Ovary (tissue), 9 donors: ENCODE measurements around the gene ABCA13. TPM values are rescaled to one million over a fixed set of nuclear protein-coding genes. Genes with fewer than 3 reads are reported as not detected.

Experiments used
- DNase-seq, 5 donors: peaks; one replicate each; pipeline ENCODE4 v3.0.0-alpha.2; 2019 to 2020
- H3K27ac ChIP-seq, 2 donors: fragments of 200-600 bp; one replicate each; pipeline versions ENCODE4 v1.5.1 to v1.8.0; 2019 to 2022
- H3K27me3 ChIP-seq: fragments of 200-600 bp; one replicate; pipeline ENCODE4 v1.8.0; 2022
- H3K36me3 ChIP-seq: fragments of 200-600 bp; sonication (generic); one replicate; pipeline ENCODE4 v1.5.1; 2019
- H3K4me1 ChIP-seq: one replicate; pipeline ENCODE4 v1.8.1; 2013; ENCODE audit warnings: mild to moderate bottlenecking, moderate library complexity; ENCODE audit not compliant: insufficient read depth
- H3K4me3 ChIP-seq: fragments of 200-600 bp; sonication (generic); one replicate; pipeline ENCODE4 v1.5.1; 2017
- H3K9me3 ChIP-seq, 2 donors: fragments of 200-600 bp in 1 of 2; sonication (generic) in 1 of 2; one replicate each; pipeline versions ENCODE4 v1.5.1 to v1.8.1; 2013 to 2019; ENCODE audit warnings: mild to moderate bottlenecking in 1 of 2, moderate library complexity in 1 of 2
- EP300 ChIP-seq: sonication (generic); formaldehyde crosslinking; IDR thresholded peaks from one replicate; pipeline ENCODE4 v1.6.1; 2017; ENCODE audit warnings: antibody characterized with exemption
- POLR2A ChIP-seq: fragments of 450-650 bp; IDR thresholded peaks from one replicate; pipeline ENCODE4 v1.6.1; 2017; ENCODE audit warnings: antibody characterized with exemption, mild to moderate bottlenecking, moderate library complexity
- WGBS, 3 donors: extraction: QIAGEN DNeasy Blood & Tissue Kit in 1 of 3; methylation state at CpG; one replicate each; pipeline versions ENCODE4 v1.1.5 to v1.1.7; 2013 to 2017; 5-methylcytosine and 5-hydroxymethylcytosine counted together
- intact Hi-C, 4 donors: fragments of 100-400 bp; cut with DNase I; formaldehyde crosslinking; loops; one replicate each; pipeline versions ENCODE4 v1.11.0 to v1.15.1; 2022 to 2023
- polyA plus RNA-seq, 2 donors: library from polyadenylated mRNA; stranded (reverse); fragments of 200-250 nt in 1 of 2; fragments of 350-450 nt in 1 of 2; fragmentation: Illumina TruSeq in 1 of 2; extraction: RNeasy Lipid Tissue Mini Kit (QIAGEN cat#74804) in 1 of 2; gene quantifications; one replicate each; pipeline ENCODE4 v1.2.3, GENCODE V29; 2013 to 2014
- total RNA-seq, 7 donors: library from RNA; depleted of rRNA in 2 of 7; stranded (reverse); fragments of >200 nt in 2 of 7; fragmentation: NEBNext Ultra II Directional in 3 of 7; extraction: Animal tissue kit (Norgen Biotek cat#: 25700) in 3 of 7; gene quantifications; one replicate each; pipeline versions ENCODE4 v1.1.0 to v1.2.4, GENCODE V29; 2016 to 2023
- TF ChIP-seq, protein P1 (sequence below), 3 donors: fragments of 450-650 bp in 2 of 3; fragments of 200-600 bp in 1 of 3; IDR thresholded peaks; one replicate each; pipeline versions ENCODE4 v1.5.1 to v1.8.0; 2016 to 2022; ENCODE audit warnings: antibody characterized with exemption in 3 of 3, mild to moderate bottlenecking in 1 of 3
- donor health status: DM: no; HTN: no; CAD: no; lungs with moderate emphysema.
- donor health status: DM: no; HTN: no; CAD: no.
- donor health status: Bipolar disorder and iron deficiency.
- donor health status: DM: yes; HTN: yes; CAD: no.
- donor health status: DM: no; HTN: no; CAD: no.
- donor health status: DM: yes; HTN: yes; CAD: no.

ABCA13 gene
- total and polyA plus RNA-seq, 9 donors: 0.02 to 4.1 (median 0.20) TPM

- H3K4me3 ChIP-seq: no peak overlapping the region
- DNase-seq: no peak
- H3K4me1 ChIP-seq: no peaks in the 10 kb centered on the region
- no peak overlapping the region for H3K27ac ChIP-seq
- intact Hi-C loops: no loop called here
- whole genome bisulfite sequencing, 3 donors: 82 to 92% (median 91%) methylated on average over 1 of the region's 1 CpG
- no peaks in the 10 kb centered on the region for H3K9me3 ChIP-seq
- H3K27me3 ChIP-seq: no peaks in the 10 kb centered on the region
- no peaks in the 10 kb centered on the region for H3K36me3 ChIP-seq
- TF ChIP-seq, protein P1, sequence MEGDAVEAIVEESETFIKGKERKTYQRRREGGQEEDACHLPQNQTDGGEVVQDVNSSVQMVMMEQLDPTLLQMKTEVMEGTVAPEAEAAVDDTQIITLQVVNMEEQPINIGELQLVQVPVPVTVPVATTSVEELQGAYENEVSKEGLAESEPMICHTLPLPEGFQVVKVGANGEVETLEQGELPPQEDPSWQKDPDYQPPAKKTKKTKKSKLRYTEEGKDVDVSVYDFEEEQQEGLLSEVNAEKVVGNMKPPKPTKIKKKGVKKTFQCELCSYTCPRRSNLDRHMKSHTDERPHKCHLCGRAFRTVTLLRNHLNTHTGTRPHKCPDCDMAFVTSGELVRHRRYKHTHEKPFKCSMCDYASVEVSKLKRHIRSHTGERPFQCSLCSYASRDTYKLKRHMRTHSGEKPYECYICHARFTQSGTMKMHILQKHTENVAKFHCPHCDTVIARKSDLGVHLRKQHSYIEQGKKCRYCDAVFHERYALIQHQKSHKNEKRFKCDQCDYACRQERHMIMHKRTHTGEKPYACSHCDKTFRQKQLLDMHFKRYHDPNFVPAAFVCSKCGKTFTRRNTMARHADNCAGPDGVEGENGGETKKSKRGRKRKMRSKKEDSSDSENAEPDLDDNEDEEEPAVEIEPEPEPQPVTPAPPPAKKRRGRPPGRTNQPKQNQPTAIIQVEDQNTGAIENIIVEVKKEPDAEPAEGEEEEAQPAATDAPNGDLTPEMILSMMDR (IDR thresholded peaks at IDR 0.05): no peak
- TF ChIP-seq POLR2A: no peak
- no peak for TF ChIP-seq EP300
Observed at GRCh38 chr7:48279420-48279819, 108.2 kb downstream of the ABCA13 start.

- no peak for DNase-seq
- Histone ChIP-seq H3K27me3 (no peaks in the 10 kb centered on the region), H3K36me3 (no peaks in the 10 kb centered on the region), H3K4me1 (no peaks in the 10 kb centered on the region), H3K4me3 (no peak overlapping the region), H3K9me3 (no peaks in the 10 kb centered on the region), H3K27ac (no peak overlapping the region)
- intact Hi-C loops: no loop called here
- no peak for TF ChIP-seq POLR2A
- TF ChIP-seq, protein P1 (IDR thresholded peaks at IDR 0.05): no peak
- no peak for TF ChIP-seq EP300
- 36 to 51% (median 45%) methylated on average over 2 of the region's 2 CpGs for WGBS, 3 donors
Observed at GRCh38 chr7:48280100-48280499, 108.8 kb downstream of the ABCA13 start.

DNA sequence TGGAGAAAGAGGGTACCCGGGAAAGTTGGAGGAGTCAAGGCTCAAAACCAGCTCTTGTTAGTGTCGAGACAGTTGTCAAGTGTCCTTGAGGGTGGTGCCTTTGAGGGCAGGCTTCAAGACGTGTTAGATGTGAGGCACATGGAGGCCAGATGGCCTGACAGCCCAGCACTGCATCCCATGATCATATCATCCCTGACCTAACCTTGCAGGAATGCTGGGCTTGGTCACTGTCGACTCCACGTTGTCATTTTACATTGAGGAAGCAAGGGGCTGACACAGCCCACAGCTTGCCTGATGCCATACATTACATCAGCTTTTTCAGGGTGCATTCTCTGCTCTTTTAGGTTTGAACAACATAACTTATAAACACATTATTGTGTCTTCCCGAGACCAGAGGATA lies 114.1 kb downstream of the ABCA13 start:
- H3K27me3 ChIP-seq: no peaks in the 10 kb centered on the region
- no peak overlapping the region for H3K27ac ChIP-seq
- H3K9me3 ChIP-seq: no peaks in the 10 kb centered on the region
- H3K4me1 ChIP-seq: no peaks in the 10 kb centered on the region
- no peak for DNase-seq
- TF ChIP-seq, protein P1 (IDR thresholded peaks at IDR 0.05): no peak
- no peak for TF ChIP-seq EP300
- H3K36me3 ChIP-seq: no peaks in the 10 kb centered on the region
- intact Hi-C loops: no loop called here
- H3K4me3 ChIP-seq: no peak overlapping the region
- 36 to 41% (median 36%) methylated on average over 6 of the region's 6 CpGs for WGBS, 3 donors

- WGBS, 3 donors: 75 to 77% (median 76%) methylated on average over 5 of the region's 5 CpGs
- no peaks in the 10 kb centered on the region for H3K27me3 ChIP-seq
- no peaks in the 10 kb centered on the region for H3K9me3 ChIP-seq
- H3K4me1 ChIP-seq: no peaks in the 10 kb centered on the region
- H3K36me3 ChIP-seq: no peaks in the 10 kb centered on the region
- H3K27ac ChIP-seq: no peak overlapping the region
- intact Hi-C loops: no loop called here
- no peak for DNase-seq
- TF ChIP-seq POLR2A: no peak
- TF ChIP-seq EP300: no peak
- TF ChIP-seq, protein P1 (IDR thresholded peaks at IDR 0.05): no peak
- H3K4me3 ChIP-seq: no peak overlapping the region
Observed at GRCh38 chr7:48286836-48287235, 115.6 kb downstream of the ABCA13 start.

DNA sequence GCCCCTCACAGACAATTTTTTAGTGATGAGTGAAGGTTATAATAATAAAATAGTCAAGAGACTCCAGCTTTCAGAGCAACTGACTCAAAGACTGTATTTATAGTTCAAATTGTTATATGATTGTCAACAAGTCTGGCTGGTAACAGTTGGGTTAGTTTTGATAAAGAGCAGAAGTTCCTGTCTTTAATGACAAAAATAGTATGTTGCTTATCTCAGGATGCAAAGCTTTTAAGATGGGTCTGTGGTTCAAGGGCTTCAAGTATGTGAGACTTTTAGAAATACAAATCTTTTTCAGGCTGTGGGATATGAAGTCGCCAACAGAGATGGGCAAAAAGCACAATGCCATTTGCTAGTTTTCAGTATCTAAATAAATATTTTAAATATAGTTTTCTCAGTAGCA lies 118.4 kb downstream of the ABCA13 start:
- intact Hi-C loops: loop anchor here in 1 of 4 donors (10.0 kb wide), 1 partner anchor 1565 kb away; no protein-coding TSS in a partner anchor
- 85 to 96% (median 88%) methylated on average over 1 of the region's 1 CpG for WGBS, 3 donors
- Histone ChIP-seq H3K36me3 (no peaks in the 10 kb centered on the region), H3K27ac (no peak overlapping the region), H3K4me3 (no peak overlapping the region), H3K9me3 (no peaks in the 10 kb centered on the region), H3K4me1 (no peaks in the 10 kb centered on the region), H3K27me3 (no peaks in the 10 kb centered on the region)
- no peak for TF ChIP-seq POLR2A
- DNase-seq: no peak
